ENCODE data around the gene ZNF770.

Gene ZNF770

GRCh38 chr15:34964277-34964676, 23.8 kb downstream of the ZNF770 start:
- H3K4me3 ChIP-seq (replicated peaks; ENCODE audit: insufficient read depth, low read length) = no peak overlapping the region
- no peak for DNase-seq (ENCODE audit: low read depth in 1 of 2, low spot score in 1 of 2)
- H3K27ac ChIP-seq (replicated peaks) = no peak overlapping the region
- TF ChIP-seq, protein P1, sequence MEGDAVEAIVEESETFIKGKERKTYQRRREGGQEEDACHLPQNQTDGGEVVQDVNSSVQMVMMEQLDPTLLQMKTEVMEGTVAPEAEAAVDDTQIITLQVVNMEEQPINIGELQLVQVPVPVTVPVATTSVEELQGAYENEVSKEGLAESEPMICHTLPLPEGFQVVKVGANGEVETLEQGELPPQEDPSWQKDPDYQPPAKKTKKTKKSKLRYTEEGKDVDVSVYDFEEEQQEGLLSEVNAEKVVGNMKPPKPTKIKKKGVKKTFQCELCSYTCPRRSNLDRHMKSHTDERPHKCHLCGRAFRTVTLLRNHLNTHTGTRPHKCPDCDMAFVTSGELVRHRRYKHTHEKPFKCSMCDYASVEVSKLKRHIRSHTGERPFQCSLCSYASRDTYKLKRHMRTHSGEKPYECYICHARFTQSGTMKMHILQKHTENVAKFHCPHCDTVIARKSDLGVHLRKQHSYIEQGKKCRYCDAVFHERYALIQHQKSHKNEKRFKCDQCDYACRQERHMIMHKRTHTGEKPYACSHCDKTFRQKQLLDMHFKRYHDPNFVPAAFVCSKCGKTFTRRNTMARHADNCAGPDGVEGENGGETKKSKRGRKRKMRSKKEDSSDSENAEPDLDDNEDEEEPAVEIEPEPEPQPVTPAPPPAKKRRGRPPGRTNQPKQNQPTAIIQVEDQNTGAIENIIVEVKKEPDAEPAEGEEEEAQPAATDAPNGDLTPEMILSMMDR (IDR thresholded peaks at IDR 0.05; ENCODE audit: insufficient read depth, low read length) = no peak
- TF ChIP-seq GABPA (IDR thresholded peaks at IDR 0.05; ENCODE audit: low read depth) = no peak
- TF ChIP-seq SPI1 (IDR thresholded peaks at IDR 0.05; ENCODE audit: borderline replicate concordance, low read depth) = no peak
- TF ChIP-seq POLR2AphosphoS5 (IDR thresholded peaks at IDR 0.05; ENCODE audit: low read depth) = no peak
- no peak for TF ChIP-seq REST (IDR thresholded peaks at IDR 0.05; ENCODE audit: insufficient replicate concordance, low read depth)
- no peaks in the 10 kb centered on the region for H3K27me3 ChIP-seq (ENCODE audit: insufficient read depth, poor library complexity, severe bottlenecking)

DNA sequence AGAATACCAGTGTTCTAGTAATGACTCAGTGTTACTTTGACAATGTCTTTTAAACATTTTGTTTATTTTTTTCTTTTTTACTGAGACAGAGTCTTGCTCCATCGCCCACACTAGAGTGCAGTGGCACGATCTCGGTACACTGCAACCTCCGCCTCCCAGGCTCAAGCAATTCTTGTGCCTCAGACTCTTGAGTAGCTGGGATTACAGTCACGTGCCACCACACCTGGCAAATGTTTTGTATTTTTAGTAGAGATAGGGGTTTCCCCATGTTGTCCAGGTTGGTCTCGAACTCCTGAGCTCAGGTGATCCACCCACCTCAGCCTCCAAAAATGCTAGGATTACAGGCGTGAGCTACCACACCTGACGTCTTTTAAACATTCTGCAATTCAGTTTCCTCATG, 34.2 kb downstream of the ZNF770 start:
- Histone ChIP-seq H3K27ac (replicated peaks) (no peak overlapping the region), H3K27me3 (ENCODE audit: insufficient read depth, poor library complexity, severe bottlenecking) (no peaks in the 10 kb centered on the region), H3K4me3 (replicated peaks; ENCODE audit: insufficient read depth, low read length) (no peak overlapping the region)
- TF ChIP-seq, protein P1 (IDR thresholded peaks at IDR 0.05; ENCODE audit: insufficient read depth, low read length) = no peak
- TF ChIP-seq POLR2AphosphoS5 (IDR thresholded peaks at IDR 0.05; ENCODE audit: low read depth) = no peak
- TF ChIP-seq GABPA (IDR thresholded peaks at IDR 0.05; ENCODE audit: low read depth) = no peak
- DNase-seq (ENCODE audit: low read depth in 1 of 2, low spot score in 1 of 2) = no peak

DNA sequence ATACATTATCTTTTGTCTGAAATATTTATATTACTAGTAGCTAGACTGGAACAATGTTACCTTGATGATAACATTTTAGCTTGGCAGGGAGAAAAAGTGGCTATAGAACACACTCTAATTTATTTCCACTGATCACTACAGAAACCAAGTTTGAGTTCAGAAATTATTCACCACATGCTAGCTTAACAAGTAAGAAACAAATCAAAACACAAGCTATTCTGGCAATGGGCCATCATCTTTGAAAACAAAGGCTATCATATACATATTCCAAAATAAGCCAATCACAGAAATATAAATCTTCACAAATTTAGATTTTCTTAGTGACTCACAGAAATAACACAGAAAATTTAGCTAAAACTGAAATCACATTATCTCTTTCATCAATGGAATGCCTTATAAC, 35.6 kb downstream of the ZNF770 start:
- Histone ChIP-seq H3K4me3 (replicated peaks; ENCODE audit: insufficient read depth, low read length) (no peak overlapping the region), H3K27me3 (ENCODE audit: insufficient read depth, poor library complexity, severe bottlenecking) (no peaks in the 10 kb centered on the region), H3K27ac (replicated peaks) (no peak overlapping the region)
- no peak for DNase-seq (ENCODE audit: low read depth in 1 of 2, low spot score in 1 of 2)
- TF ChIP-seq SPI1 (IDR thresholded peaks at IDR 0.05; ENCODE audit: borderline replicate concordance, low read depth) = no peak
- TF ChIP-seq GABPA (IDR thresholded peaks at IDR 0.05; ENCODE audit: low read depth) = no peak
- TF ChIP-seq, protein P1 (IDR thresholded peaks at IDR 0.05; ENCODE audit: insufficient read depth, low read length) = no peak
- no peak for TF ChIP-seq POLR2AphosphoS5 (IDR thresholded peaks at IDR 0.05; ENCODE audit: low read depth)
- TF ChIP-seq REST (IDR thresholded peaks at IDR 0.05; ENCODE audit: insufficient replicate concordance, low read depth) = no peak

DNA sequence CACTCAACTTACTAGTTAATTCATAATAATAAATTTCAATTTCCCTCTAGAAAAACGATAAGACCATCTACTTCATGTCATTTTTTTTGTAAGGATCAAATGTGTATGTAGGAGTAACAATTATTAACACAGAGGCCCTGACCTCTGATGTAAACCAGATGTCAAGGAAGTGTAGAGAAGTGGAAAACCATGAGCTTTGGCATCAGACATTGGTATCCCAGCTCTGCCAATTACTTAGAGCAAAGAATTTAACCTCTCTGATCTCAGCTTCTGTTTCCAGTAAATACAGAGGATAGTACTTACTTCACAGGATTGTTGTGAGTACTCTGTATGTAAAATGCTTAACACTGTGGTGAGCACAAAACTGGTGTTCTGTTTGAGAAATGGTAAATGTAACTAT, 36.1 kb downstream of the ZNF770 start:
- no peak overlapping the region for H3K27ac ChIP-seq (replicated peaks)
- H3K4me3 ChIP-seq (replicated peaks; ENCODE audit: insufficient read depth, low read length) = no peak overlapping the region
- TF ChIP-seq REST (IDR thresholded peaks at IDR 0.05; ENCODE audit: insufficient replicate concordance, low read depth) (no peak), POLR2AphosphoS5 (IDR thresholded peaks at IDR 0.05; ENCODE audit: low read depth) (no peak)
- H3K27me3 ChIP-seq (ENCODE audit: insufficient read depth, poor library complexity, severe bottlenecking) = no peaks in the 10 kb centered on the region
- DNase-seq (ENCODE audit: low read depth in 1 of 2, low spot score in 1 of 2) = no peak

Measured in HL-60 (cell line).